Ecto neural progenitor cell (in vitro differentiated cells): Measurements from ENCODE around the gene MAB21L3.

Source experiments
- DNase-seq: peaks from one replicate; pipeline ENCODE4 v3.0.0-alpha.2; 2018; ENCODE audit warnings: low spot score

MAB21L3 gene

GRCh38 chr1:116165572-116165971 lies 54.4 kb downstream of the MAB21L3 start:
- no peak for DNase-seq

GRCh38 chr1:116166011-116166571 lies 54.9 kb downstream of the MAB21L3 start:
- no peak for DNase-seq

- DNase-seq = no peak
Measured at GRCh38 chr1:116166655-116167054, 55.5 kb downstream of the MAB21L3 start.

GRCh38 chr1:116167625-116168276 lies 56.6 kb downstream of the MAB21L3 start:
- DNase-seq = peak; percentile 57

GRCh38 chr1:116168277-116169032 lies 57.3 kb downstream of the MAB21L3 start:
- DNase-seq = peak; percentile 87

- no peak for DNase-seq
Measured at GRCh38 chr1:116169898-116170297, 58.7 kb downstream of the MAB21L3 start.

GRCh38 chr1:116170721-116171589 lies 59.8 kb downstream of the MAB21L3 start:
- no peak for DNase-seq

- no peak for DNase-seq
Measured at GRCh38 chr1:116172666-116173065, 61.5 kb downstream of the MAB21L3 start.

GRCh38 chr1:116175611-116176010 lies 64.4 kb downstream of the MAB21L3 start:
- no peak for DNase-seq

- DNase-seq = no peak
Measured at GRCh38 chr1:116176306-116176789, 65.1 kb downstream of the MAB21L3 start.

GRCh38 chr1:116177861-116178260 lies 66.7 kb downstream of the MAB21L3 start:
- DNase-seq = no peak

- no peak for DNase-seq
Measured at GRCh38 chr1:116178837-116179236, 67.6 kb downstream of the MAB21L3 start.

GRCh38 chr1:116179419-116179818 lies 68.2 kb downstream of the MAB21L3 start:
- DNase-seq = no peak

GRCh38 chr1:116179964-116180363 lies 68.8 kb downstream of the MAB21L3 start:
- DNase-seq = no peak

- no peak for DNase-seq
Measured at GRCh38 chr1:116182019-116182714, 71.0 kb downstream of the MAB21L3 start.
